Activated CD4-positive, alpha-beta memory T cell treated with anti-CD3 and anti-CD28 coated beads, Interleukin-2, amount 10 ng/mL, durations not matched to agents 7 days and 5 days (primary cell): Measurements from ENCODE around the gene VSTM2B. TPM values are rescaled to one million over a fixed set of nuclear protein-coding genes. Genes with fewer than 3 reads are reported as not detected.
"Not testable (repeated sequence)": the region's sequence is repeated elsewhere in the genome, so short reads cannot be mapped to it uniquely, and the experiment has no call there.

Experiments used
- CTCF ChIA-PET: fragments of 350-600 bp; sonication (Branson Sonifier 250); formaldehyde crosslinking; loops from one replicate; lab custom pipeline; 2021; ENCODE audit warnings: antibody characterized with exemption, inconsistent platforms; lab: Charles Lee
- POLR2A ChIA-PET: fragments of 350-600 bp; sonication (Branson Sonifier 250); formaldehyde crosslinking; loops from one replicate; lab custom pipeline; 2021; ENCODE audit warnings: antibody characterized with exemption; lab: Charles Lee
- DNase-seq: peaks from one replicate; pipeline ENCODE4 v3.0.0-alpha.2; 2020
- H3K27ac Mint-ChIP-seq: one replicate; pipeline ENCODE4 v1.8.0; 2021; ENCODE audit warnings: mild to moderate bottlenecking, mixed read lengths
- H3K27me3 Mint-ChIP-seq: one replicate; pipeline ENCODE4 v1.8.0; 2021; ENCODE audit warnings: mixed read lengths
- H3K36me3 Mint-ChIP-seq: one replicate; pipeline ENCODE4 v1.8.0; 2021; ENCODE audit warnings: low read depth, mixed read lengths
- H3K4me1 Mint-ChIP-seq: one replicate; pipeline ENCODE4 v1.8.0; 2021; ENCODE audit warnings: mixed read lengths
- H3K4me3 Mint-ChIP-seq: one replicate; pipeline ENCODE4 v1.8.0; 2021; ENCODE audit warnings: mild to moderate bottlenecking, mixed read lengths
- H3K9me3 Mint-ChIP-seq: one replicate; pipeline ENCODE4 v1.8.0; 2021; ENCODE audit warnings: mixed read lengths
- total RNA-seq, 2 experiments: library from RNA; stranded (reverse); gene quantifications; one replicate each; pipeline ENCODE4 v1.2.3, GENCODE V29; 2021

Gene VSTM2B
- total RNA-seq, 2 experiments from 2014 or later, result not detected

DNA sequence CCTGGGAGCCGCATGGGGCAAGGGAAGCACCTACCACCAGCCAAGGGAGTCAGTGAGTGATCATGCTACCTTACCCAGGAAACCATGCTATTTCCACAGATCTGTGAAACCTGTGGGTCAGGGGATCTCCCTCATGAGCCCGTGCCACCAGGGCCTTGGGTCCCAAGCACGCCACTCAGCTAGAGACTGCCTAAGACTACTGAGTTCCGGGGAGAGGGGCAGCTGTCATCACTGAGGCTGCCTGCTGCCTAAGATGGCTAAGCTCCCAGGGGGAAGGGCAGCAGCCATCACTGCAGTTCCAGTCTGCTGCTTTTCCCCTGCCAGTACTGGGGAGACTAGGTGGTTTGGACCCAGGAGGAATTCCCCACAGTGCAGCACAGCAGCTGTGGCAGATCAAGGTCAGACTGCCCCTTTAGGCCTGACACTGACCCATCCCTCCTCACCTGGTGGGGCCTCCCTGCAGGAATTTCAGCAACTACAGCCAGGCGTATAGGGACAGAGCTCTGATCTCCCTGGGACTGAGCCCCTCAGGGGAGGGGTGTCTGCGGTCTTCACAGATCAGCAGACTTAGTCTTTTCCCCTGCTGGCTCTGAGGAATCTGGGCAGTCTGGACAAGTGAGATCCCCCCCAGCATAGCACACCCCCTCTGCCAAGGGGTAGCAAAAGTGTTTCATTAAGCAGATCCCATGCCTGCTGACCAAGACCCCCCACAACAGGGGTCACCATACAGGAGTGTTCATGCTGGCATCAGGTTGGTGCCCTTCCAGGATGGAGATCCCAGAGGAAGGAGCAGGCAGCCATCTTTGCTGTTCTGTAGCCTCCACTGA is 26.9 kb downstream of the VSTM2B start:
- H3K9me3 Mint-ChIP-seq, result peaks cover 16% of the 10 kb centered on the region
- CTCF ChIA-PET, result no interaction called here
- H3K27me3 Mint-ChIP-seq, result peaks cover 22% of the 10 kb centered on the region
- H3K36me3 Mint-ChIP-seq, result no peaks in the 10 kb centered on the region
- no peak overlapping the region for H3K4me3 Mint-ChIP-seq
- POLR2A ChIA-PET, result no interaction called here
- H3K4me1 Mint-ChIP-seq, result no peaks in the 10 kb centered on the region
- H3K27ac Mint-ChIP-seq, result no peak overlapping the region
- DNase-seq, result no peak

DNA sequence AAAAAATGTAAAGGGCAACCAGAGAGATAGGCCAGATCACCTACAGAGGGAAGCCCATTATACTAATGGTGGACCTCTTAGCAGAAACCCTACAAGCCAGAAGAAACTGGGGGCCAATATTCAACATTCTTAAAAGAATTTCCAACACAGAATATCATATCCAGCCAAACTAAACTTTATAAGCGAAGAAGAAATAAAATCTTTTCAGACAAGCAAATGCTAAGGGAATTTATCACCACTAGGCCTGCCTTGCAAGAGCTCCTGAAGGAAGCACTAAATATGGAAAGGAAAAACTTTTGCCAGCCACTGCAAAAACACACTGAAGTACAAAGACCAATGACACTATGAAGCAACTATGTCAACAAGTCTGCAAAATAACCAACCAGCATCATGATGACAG is 28.4 kb downstream of the VSTM2B start:
- DNase-seq, result no peak
- H3K36me3 Mint-ChIP-seq, result peaks cover 2% of the 10 kb centered on the region
- CTCF ChIA-PET, result no interaction called here
- H3K27ac Mint-ChIP-seq, result no peak overlapping the region
- H3K4me1 Mint-ChIP-seq, result no peaks in the 10 kb centered on the region
- H3K27me3 Mint-ChIP-seq, result peaks cover 22% of the 10 kb centered on the region
- POLR2A ChIA-PET, result no interaction called here
- no peak overlapping the region for H3K4me3 Mint-ChIP-seq
- peaks cover 18% of the 10 kb centered on the region for H3K9me3 Mint-ChIP-seq

DNA sequence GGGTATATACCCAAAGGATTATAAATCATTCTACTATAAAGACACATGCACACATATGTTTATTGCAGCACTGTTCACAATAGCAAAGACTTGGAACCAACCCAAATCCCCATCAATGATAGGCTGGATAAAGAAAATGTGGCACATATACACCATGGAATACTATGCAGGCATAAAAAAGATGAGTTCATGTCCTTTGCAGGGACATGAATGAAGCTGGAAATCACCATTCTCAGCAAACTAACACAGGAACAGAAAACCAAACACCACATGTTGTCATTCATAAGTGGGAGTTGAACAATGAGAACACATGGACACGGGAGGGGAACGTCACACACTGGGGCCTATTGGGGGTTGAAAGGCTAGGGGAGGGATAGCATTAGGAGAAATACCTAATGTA is 33.3 kb downstream of the VSTM2B start:
- CTCF ChIA-PET, H3K36me3 Mint-ChIP-seq, H3K27ac Mint-ChIP-seq, DNase-seq, H3K4me1 Mint-ChIP-seq, POLR2A ChIA-PET, H3K4me3 Mint-ChIP-seq: not testable (repeated sequence)
- Mint-ChIP-seq H3K27me3 (peaks cover 26% of the 10 kb centered on the region), H3K9me3 (peaks cover 17% of the 10 kb centered on the region)

DNA sequence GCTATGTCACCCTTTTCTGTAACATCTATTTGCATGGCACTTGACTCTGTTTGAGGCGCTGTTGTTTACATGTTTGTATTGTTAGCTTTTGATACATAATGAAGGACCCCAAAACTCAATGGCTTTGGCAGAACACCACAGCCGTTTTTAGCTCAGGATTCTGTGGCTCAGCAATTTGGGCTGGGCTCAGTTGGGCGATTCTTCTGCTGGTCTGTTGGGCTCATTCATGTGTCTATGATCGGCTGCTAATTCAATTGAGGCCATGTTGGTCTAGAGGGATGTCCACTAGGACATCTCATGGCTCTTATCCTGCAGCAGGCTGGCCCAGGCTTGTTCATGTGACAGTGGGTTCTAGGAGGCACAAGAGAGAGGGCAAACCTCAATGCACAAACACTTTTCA is 33.9 kb downstream of the VSTM2B start:
- ChIA-PET POLR2A (no interaction called here), CTCF (no interaction called here)
- Mint-ChIP-seq H3K27me3 (peaks cover 22% of the 10 kb centered on the region), H3K4me1 (peaks cover under 1% of the 10 kb centered on the region), H3K9me3 (peaks cover 13% of the 10 kb centered on the region), H3K36me3 (peaks cover 2% of the 10 kb centered on the region), H3K4me3 (no peak overlapping the region), H3K27ac (no peak overlapping the region)
- DNase-seq, result no peak

DNA sequence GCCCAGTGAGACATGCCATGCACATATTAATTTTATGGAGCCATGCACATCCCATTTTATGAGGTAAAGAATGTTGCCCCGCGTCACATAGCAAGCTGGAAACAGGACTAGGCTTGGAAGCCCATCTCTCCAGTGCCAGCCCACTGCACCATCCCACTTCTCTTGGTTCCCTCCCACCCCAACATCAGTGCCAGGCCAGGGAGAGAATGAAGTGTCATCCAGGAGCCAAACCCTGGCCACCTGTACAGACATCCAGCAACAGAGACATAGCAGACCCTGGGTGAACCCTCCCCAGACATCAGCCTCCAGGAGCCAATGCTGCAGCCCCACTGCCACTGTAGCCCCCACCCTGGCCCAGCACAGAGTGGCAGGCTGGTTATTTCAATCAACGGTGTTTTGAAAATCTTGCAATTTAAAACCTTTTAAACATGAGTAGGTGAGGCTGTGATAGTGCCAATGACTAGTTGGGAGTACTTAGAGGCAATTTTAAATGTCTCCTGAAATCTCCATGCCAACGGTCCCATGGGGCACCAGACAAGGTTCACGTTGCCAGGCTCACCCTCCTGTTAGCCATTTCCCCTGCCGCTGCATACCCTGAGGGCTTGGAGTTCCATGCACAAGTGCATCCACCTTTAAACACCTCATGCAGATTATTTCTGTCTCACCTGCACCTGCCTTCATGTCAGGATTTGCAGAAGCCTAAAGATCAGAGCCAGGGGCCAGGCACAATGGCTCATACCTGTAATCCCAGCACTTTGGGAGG is 34.7 kb downstream of the VSTM2B start:
- no peak overlapping the region for H3K4me3 Mint-ChIP-seq
- peaks cover 2% of the 10 kb centered on the region for H3K4me1 Mint-ChIP-seq
- peaks cover 17% of the 10 kb centered on the region for H3K27me3 Mint-ChIP-seq
- peaks cover 9% of the 10 kb centered on the region for H3K9me3 Mint-ChIP-seq
- no peak for DNase-seq
- no peak overlapping the region for H3K27ac Mint-ChIP-seq
- peaks cover 2% of the 10 kb centered on the region for H3K36me3 Mint-ChIP-seq
- ChIA-PET POLR2A (no interaction called here), CTCF (no interaction called here)

DNA sequence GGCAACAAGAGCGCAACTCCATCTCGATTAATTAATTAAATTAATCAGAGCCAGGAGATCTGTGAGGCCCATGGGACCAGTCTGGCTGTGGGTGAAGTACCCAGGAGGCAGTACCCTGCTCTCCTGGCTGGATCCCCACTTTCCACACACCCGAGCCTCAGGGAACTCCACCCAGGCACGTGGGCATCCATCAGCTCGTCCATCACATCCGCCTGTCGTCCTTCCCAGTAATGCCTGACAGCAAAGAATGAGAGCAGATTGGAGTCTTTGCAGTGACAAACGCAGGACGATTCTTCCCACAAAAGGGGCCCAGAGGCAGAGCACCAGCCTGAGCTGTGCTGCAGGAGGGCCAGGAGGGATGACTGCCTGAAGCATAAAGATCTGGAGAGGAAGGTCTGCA is 35.8 kb downstream of the VSTM2B start:
- ChIA-PET CTCF (no interaction called here), POLR2A (no interaction called here)
- Mint-ChIP-seq H3K27ac (no peak overlapping the region), H3K4me1 (peaks cover 2% of the 10 kb centered on the region), H3K4me3 (no peak overlapping the region), H3K9me3 (peaks cover 9% of the 10 kb centered on the region), H3K36me3 (peaks cover 2% of the 10 kb centered on the region), H3K27me3 (peaks cover 8% of the 10 kb centered on the region)
- no peak for DNase-seq

DNA sequence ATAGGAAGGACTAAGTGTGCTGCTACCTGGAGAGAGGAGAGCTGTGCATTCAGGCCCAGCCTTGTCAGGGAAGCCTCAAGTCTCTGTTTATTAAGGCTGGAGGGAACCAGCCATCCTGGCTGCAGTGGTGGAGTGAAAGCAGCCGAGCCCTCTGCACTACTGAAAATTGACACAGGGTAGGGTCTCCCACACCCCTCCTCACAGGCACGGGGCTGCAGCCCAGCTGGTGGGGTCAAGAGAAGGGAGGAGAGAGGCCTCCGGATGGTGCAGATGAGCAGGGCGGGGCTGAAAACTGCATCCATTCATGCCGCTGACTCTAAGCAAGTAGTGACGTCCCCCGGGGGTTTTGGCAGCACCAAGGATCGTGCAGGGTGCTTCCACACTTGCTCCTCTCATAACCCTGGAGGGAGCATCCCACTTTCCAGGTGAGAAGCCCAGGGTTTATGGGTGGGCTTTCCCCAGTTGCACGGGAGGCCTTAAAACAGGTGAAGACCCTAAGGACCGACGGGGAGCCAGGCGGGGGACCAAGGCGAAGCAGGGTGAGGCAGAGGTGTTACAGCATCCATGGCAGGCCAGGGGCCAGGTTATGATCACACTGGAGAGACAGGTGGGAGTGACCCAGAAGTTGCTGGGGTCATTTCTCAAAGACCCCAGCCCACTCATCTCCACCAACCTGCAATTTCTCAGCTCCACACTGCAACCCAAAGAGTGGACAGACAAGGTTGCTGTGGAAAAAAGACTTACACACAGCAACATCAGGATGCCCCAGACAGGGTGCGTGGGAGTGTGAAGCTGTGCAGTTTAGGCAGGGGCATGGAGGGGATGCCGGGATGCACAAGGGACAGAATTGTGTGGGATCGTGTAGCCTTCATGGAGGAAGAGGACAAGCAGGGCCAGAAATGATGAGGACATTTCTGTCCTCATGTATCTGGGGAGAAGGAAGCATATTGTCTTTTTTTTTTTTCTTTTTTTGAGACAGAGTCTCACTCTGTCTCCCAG is 36.8 kb downstream of the VSTM2B start:
- ChIA-PET CTCF (no interaction called here), POLR2A (no interaction called here)
- no peak overlapping the region for H3K27ac Mint-ChIP-seq
- H3K9me3 Mint-ChIP-seq, result peaks cover 9% of the 10 kb centered on the region
- peaks cover 2% of the 10 kb centered on the region for H3K4me1 Mint-ChIP-seq
- no peak for DNase-seq
- peaks cover 2% of the 10 kb centered on the region for H3K36me3 Mint-ChIP-seq
- H3K4me3 Mint-ChIP-seq, result no peak overlapping the region
- H3K27me3 Mint-ChIP-seq, result peaks cover 8% of the 10 kb centered on the region

DNA sequence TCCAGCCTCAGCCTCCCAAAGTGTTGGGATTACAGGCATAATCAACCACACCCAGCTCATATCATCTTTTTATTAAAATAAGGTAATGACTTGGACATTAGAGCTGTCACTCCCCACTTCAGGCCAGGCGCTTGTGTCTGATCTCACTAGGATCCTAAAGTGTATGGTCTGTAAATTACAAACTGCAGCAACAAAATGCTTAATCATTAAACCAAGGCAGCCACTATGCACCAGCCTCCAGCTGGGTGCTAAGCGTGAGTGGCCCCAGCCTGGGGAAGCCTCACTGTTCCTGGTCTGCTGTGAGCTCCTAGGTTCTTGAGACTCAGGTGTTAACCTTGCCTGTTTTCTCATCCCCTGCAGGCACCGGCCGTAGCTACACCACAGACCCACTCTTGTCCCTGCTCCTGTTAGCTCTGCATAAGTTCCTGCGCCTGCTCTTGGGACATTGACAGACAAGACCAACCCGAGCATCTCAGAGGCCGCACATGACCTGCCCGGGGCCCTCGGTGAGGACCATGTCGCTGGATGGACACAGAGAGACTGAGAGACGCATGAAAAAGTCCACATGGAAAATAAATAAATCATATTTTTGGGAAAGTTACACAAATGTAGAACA is 37.8 kb downstream of the VSTM2B start:
- peaks cover 8% of the 10 kb centered on the region for H3K27me3 Mint-ChIP-seq
- peaks cover 2% of the 10 kb centered on the region for H3K36me3 Mint-ChIP-seq
- ChIA-PET POLR2A (no interaction called here), CTCF (no interaction called here)
- no peak overlapping the region for H3K4me3 Mint-ChIP-seq
- no peak overlapping the region for H3K27ac Mint-ChIP-seq
- peaks cover 2% of the 10 kb centered on the region for H3K4me1 Mint-ChIP-seq
- peaks cover 9% of the 10 kb centered on the region for H3K9me3 Mint-ChIP-seq
- DNase-seq, result no peak

DNA sequence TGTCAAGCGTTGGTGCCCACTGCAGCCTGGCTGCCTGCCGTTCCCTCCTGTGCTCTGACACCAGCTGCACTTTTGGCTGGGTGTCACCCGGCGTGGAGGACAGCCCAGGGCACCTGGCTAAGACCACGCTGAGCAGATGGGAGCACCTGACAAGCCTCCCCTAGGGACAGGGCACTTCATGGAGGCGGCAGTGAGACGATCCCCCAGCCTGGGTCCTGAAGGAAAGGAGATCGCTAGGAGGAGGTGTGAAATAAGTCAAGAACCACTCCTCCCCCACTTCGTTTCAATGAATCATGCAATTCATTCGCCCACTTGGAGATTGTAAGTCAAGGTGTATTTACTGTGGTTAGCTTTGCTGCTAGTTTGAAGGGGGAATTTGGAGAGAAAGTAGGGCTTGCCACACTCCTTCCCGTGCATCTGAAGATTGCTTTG is 38.8 kb downstream of the VSTM2B start:
- CTCF ChIA-PET, result no interaction called here
- H3K27ac Mint-ChIP-seq, result no peak overlapping the region

DNA sequence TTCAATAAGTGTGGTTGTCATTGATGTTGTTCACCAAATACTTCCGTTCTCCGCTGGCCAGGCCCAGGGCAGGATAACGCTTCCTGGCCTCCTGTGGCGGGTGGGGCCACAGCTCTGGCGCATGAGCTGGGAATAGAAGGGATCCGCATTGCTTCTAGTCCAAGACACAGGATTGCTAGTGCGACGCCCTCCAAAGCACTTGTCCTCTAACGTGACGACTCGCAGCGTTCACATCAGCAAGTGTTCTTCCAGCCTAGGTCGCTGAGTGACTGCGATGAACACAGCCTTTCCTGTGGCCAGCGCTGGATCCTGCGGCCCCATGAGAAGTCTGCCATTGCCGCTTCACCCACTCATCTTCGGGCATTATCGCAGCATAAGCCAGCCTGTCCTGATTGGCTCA is 39.4 kb downstream of the VSTM2B start:
- peaks cover 2% of the 10 kb centered on the region for H3K4me1 Mint-ChIP-seq
- DNase-seq, result no peak
- ChIA-PET POLR2A (no interaction called here), CTCF (no interaction called here)
- H3K27me3 Mint-ChIP-seq, result peaks cover 13% of the 10 kb centered on the region
- H3K36me3 Mint-ChIP-seq, result no peaks in the 10 kb centered on the region
- no peak overlapping the region for H3K27ac Mint-ChIP-seq
- peaks cover 2% of the 10 kb centered on the region for H3K9me3 Mint-ChIP-seq
- H3K4me3 Mint-ChIP-seq, result no peak overlapping the region

More for the DNA sequence above, 38.8 kb downstream of the VSTM2B start:
- peaks cover 2% of the 10 kb centered on the region for H3K4me1 Mint-ChIP-seq
- no peak overlapping the region for H3K4me3 Mint-ChIP-seq
- no peaks in the 10 kb centered on the region for H3K36me3 Mint-ChIP-seq
- peaks cover 12% of the 10 kb centered on the region for H3K27me3 Mint-ChIP-seq
- no peak for DNase-seq
- H3K9me3 Mint-ChIP-seq, result peaks cover 6% of the 10 kb centered on the region
- POLR2A ChIA-PET, result no interaction called here

DNA sequence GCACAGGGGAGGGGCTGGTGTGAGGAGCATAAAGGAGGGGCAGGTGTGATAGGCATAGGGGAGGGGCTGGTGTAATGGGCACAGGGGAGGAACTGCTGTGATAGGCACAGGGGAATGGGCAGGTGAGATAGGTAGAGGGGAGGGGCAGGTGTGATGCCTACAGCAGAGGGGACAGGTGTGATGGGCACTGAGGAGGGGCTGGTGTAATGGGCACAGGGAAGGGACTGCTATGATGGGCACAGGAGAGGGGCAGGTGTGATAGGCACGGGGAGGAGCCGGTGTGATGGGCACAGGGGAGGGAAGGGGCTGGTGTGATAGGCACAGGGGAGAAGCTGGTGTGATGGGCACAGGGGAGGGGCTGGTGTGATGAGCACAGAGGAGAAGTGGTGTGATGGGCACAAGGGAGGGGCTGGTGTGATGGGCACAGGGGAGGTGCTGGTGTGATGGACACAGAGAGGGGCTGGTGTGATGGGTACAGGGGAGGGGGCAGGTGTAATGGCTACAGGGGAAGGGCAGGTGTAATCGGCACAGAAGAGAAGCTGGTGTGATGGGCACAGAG is 40.8 kb downstream of the VSTM2B start:
- Mint-ChIP-seq H3K27me3 (peaks cover 16% of the 10 kb centered on the region), H3K36me3 (no peaks in the 10 kb centered on the region), H3K4me3 (no peak overlapping the region), H3K27ac (no peak overlapping the region), H3K4me1 (peaks cover 2% of the 10 kb centered on the region), H3K9me3 (no peaks in the 10 kb centered on the region)
- DNase-seq, result no peak
- ChIA-PET CTCF (no interaction called here), POLR2A (no interaction called here)

DNA sequence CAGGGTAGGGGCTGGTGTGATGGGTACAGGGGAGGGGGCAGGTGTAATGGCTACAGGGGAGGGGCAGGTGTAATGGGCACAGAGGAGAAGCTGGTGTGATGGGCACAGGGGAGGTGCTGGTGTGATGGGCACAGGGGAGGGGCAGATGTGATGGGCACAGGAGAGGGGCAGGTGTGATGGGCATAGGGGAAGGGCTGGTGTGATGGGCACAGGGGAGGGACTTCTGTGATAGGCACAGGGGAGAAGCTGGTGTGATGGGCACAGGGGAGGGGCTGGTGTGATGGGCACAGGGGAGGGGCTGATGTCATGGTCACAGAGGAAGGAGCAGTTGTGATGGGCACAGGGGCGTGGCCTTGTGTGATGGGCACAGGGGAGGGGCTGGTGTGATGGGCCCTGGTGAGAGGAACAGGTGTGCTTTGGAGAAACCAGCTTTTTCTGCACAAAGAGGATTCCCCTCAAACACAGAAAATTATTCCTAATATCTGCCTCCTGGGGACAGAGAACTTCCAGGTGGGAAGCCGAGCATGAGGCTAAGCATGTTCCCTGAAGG is 41.6 kb downstream of the VSTM2B start:
- H3K4me3 Mint-ChIP-seq, result no peak overlapping the region
- H3K36me3 Mint-ChIP-seq, result no peaks in the 10 kb centered on the region
- peaks cover 2% of the 10 kb centered on the region for H3K4me1 Mint-ChIP-seq
- CTCF ChIA-PET, result no interaction called here
- H3K27ac Mint-ChIP-seq, result no peak overlapping the region
- DNase-seq, result no peak
- POLR2A ChIA-PET, result no interaction called here
- H3K9me3 Mint-ChIP-seq, result no peaks in the 10 kb centered on the region
- H3K27me3 Mint-ChIP-seq, result peaks cover 20% of the 10 kb centered on the region
